DOHH2 (cell line): Measurements from ENCODE around the gene RPS6KB2.
"Not testable (repeated sequence)": the region's sequence is repeated elsewhere in the genome, so short reads cannot be mapped to it uniquely, and the experiment has no call there.

ENCODE experiments used
- CTCF ChIP-seq: fragments of 200-600 bp; sonication (generic); IDR thresholded peaks from one replicate; pipeline ENCODE4 v1.5.1; 2014; ENCODE audit warnings: antibody characterized with exemption, mild to moderate bottlenecking, low read depth, low read length; ENCODE audit not compliant: poor library complexity, severe bottlenecking
- EZH2phosphoT487 ChIP-seq: fragments of 200-600 bp; sonication (generic); IDR thresholded peaks from 2 replicates; pipeline ENCODE4 v1.6.1; 2017; ENCODE audit warnings: borderline replicate concordance, mild to moderate bottlenecking, antibody characterized with exemption, low read length, moderate library complexity, mixed read lengths

- not testable (repeated sequence) for TF ChIP-seq CTCF, EZH2phosphoT487
Observed at GRCh38 chr11:67427364-67427859, 882 bp upstream of the RPS6KB2 start.
